IMR-90 (cell line): ENCODE measurements around the gene INSL3. TPM values are rescaled to one million over a fixed set of nuclear protein-coding genes. Genes with fewer than 3 reads are reported as not detected.

Experiments
- ATAC-seq: fragments of 200-7000 bp; cut with Tn5 transposase; 2 replicates; pipeline ENCODE4 v1.9.1; 2020; ENCODE audit warnings: low read depth, mild to moderate bottlenecking, moderate library complexity
- BruUV-seq: library from RNA; stranded (reverse); fragments of 400-500 nt; replicated peaks from 2 replicates; lab custom pipeline; 2021; lab: Mats Ljungman, UMichigan
- CTCF ChIA-PET: fragments of 300-600 bp; formaldehyde crosslinking; extraction: SDS; loops from one replicate; lab custom pipeline; 2021; ENCODE audit warnings: antibody characterized with exemption; lab: Yijun Ruan, JAX
- POLR2A ChIA-PET: fragments of 300-600 bp; sonication (Branson Sonifier 250); formaldehyde crosslinking; loops from one replicate; lab custom pipeline; 2022; ENCODE audit warnings: antibody characterized with exemption; ENCODE audit not compliant: unreplicated experiment; lab: Charles Lee
- DNase-seq: peaks from one replicate; pipeline ENCODE4 v3.0.0; 2013
- H2AFZ ChIP-seq: replicated peaks from 2 replicates; pipeline ENCODE3; 2013; ENCODE audit warnings: low read length, mild to moderate bottlenecking; ENCODE audit not compliant: poor library complexity
- H2AK5ac ChIP-seq: 2 replicates; pipeline ENCODE4 v1.6.1; 2013; ENCODE audit warnings: low read depth, low read length, inconsistent platforms
- H2AK9ac ChIP-seq: replicated peaks from 2 replicates; pipeline ENCODE3; 2013; ENCODE audit warnings: mild to moderate bottlenecking, low read depth, low read length, moderate library complexity; ENCODE audit not compliant: poor library complexity
- H2BK120ac ChIP-seq: 2 replicates; pipeline ENCODE4 v1.6.1; 2013; ENCODE audit warnings: low read depth, low read length, inconsistent platforms
- H2BK15ac ChIP-seq: 3 replicates; pipeline ENCODE4 v1.6.1; 2013; ENCODE audit warnings: low read depth, low read length, inconsistent platforms
- H2BK20ac ChIP-seq: 2 replicates; pipeline ENCODE4 v1.6.1; 2013; ENCODE audit warnings: low read depth, mild to moderate bottlenecking, inconsistent platforms, low read length, moderate library complexity
- H2BK5ac ChIP-seq: 2 replicates; pipeline ENCODE4 v1.6.1; 2013; ENCODE audit warnings: mild to moderate bottlenecking, low read depth, low read length, inconsistent platforms; ENCODE audit not compliant: poor library complexity, severe bottlenecking
- H3K14ac ChIP-seq: replicated peaks from 2 replicates; pipeline ENCODE4 v1.6.1; 2013; ENCODE audit warnings: low read depth, low read length, inconsistent platforms
- H3K18ac ChIP-seq: 2 replicates; pipeline ENCODE4 v1.6.1; 2013; ENCODE audit warnings: low read depth, low read length, control low read depth
- H3K23ac ChIP-seq: 2 replicates; pipeline ENCODE4 v1.6.1; 2013; ENCODE audit warnings: low read depth, low read length, inconsistent platforms
- H3K27ac ChIP-seq: 2 replicates; pipeline ENCODE4 v1.5.1; 2013; ENCODE audit warnings: mild to moderate bottlenecking, control low read depth, low read length; ENCODE audit not compliant: insufficient read depth
- H3K27me3 ChIP-seq: 2 replicates; pipeline ENCODE4 v1.6.1; 2013; ENCODE audit warnings: low read length; ENCODE audit not compliant: control insufficient read depth, insufficient read depth
- H3K36me3 ChIP-seq: 2 replicates; pipeline ENCODE4 v1.6.1; 2013; ENCODE audit warnings: low read length, mixed read lengths; ENCODE audit not compliant: control insufficient read depth, insufficient read depth
- H3K4ac ChIP-seq: 2 replicates; pipeline ENCODE4 v1.6.1; 2013; ENCODE audit warnings: low read depth, low read length, inconsistent platforms
- H3K4me1 ChIP-seq: 2 replicates; pipeline ENCODE4 v1.6.1; 2013; ENCODE audit warnings: low read length, mixed read lengths; ENCODE audit not compliant: control insufficient read depth, insufficient read depth
- H3K4me2 ChIP-seq: 2 replicates; pipeline ENCODE4 v1.6.1; 2013; ENCODE audit warnings: low read depth, mild to moderate bottlenecking, control low read depth, low read length, moderate library complexity
- H3K4me3 ChIP-seq: 2 replicates; pipeline ENCODE4 v1.5.1; 2013; ENCODE audit warnings: low read depth, mild to moderate bottlenecking, control low read depth, low read length, moderate library complexity; ENCODE audit not compliant: insufficient read depth
- H3K56ac ChIP-seq: 2 replicates; pipeline ENCODE4 v1.6.1; 2013; ENCODE audit warnings: low read length, inconsistent platforms; ENCODE audit not compliant: insufficient read depth; ENCODE audit errors: extremely low read depth
- H3K79me1 ChIP-seq, 2 experiments: 2 replicates each; pipeline ENCODE4 v1.6.1; 2013; ENCODE audit warnings: low read length in 2 of 2, inconsistent platforms in 1 of 2, low read depth in 1 of 2
- H3K9ac ChIP-seq: 2 replicates; pipeline ENCODE4 v1.6.1; 2013; ENCODE audit warnings: low read depth, low read length, control low read depth
- H3K9me1 ChIP-seq: 2 replicates; pipeline ENCODE4 v1.6.1; 2013; ENCODE audit warnings: low read length, inconsistent platforms; ENCODE audit not compliant: insufficient read depth
- H3K9me3 ChIP-seq: 2 replicates; pipeline ENCODE4 v1.6.1; 2013; ENCODE audit warnings: low read length; ENCODE audit not compliant: control insufficient read depth, insufficient read depth
- H4K20me1 ChIP-seq: 2 replicates; pipeline ENCODE4 v1.6.1; 2013; ENCODE audit warnings: low read length, inconsistent platforms; ENCODE audit not compliant: insufficient read depth
- H4K5ac ChIP-seq: 2 replicates; pipeline ENCODE4 v1.6.1; 2013; ENCODE audit warnings: mild to moderate bottlenecking, low read depth, low read length, control low read depth
- H4K8ac ChIP-seq, 2 experiments: 2 replicates each; pipeline ENCODE4 v1.6.1; 2013; ENCODE audit warnings: low read depth in 2 of 2, low read length in 2 of 2, control low read depth in 1 of 2, inconsistent platforms in 1 of 2
- H4K91ac ChIP-seq: 2 replicates; pipeline ENCODE4 v1.6.1; 2013; ENCODE audit warnings: low read depth, low read length, inconsistent platforms; ENCODE audit not compliant: insufficient read depth
- CHD1 ChIP-seq: IDR thresholded peaks from 2 replicates; pipeline ENCODE4 v1.6.1; 2012; ENCODE audit warnings: low read depth, low read length, improper control_type of control experiment
- FOS ChIP-seq: fragments of 150-350 bp; IDR thresholded peaks from 2 replicates; pipeline ENCODE4 v1.6.1; 2016; ENCODE audit warnings: low read depth, low read length
- MAFK ChIP-seq: IDR thresholded peaks from 2 replicates; pipeline ENCODE4 v1.6.1; 2012; ENCODE audit warnings: low read depth, low read length, improper control_type of control experiment
- MAZ ChIP-seq: IDR thresholded peaks from 2 replicates; pipeline ENCODE4 v1.6.1; 2012; ENCODE audit warnings: low read depth, mild to moderate bottlenecking, low read length, improper control_type of control experiment, moderate library complexity, borderline replicate concordance
- MXI1 ChIP-seq: IDR thresholded peaks from 2 replicates; pipeline ENCODE4 v1.6.1; 2012; ENCODE audit warnings: low read depth, mild to moderate bottlenecking, low read length, moderate library complexity, borderline replicate concordance
- NFE2L2 ChIP-seq: fragments of 150-350 bp; IDR thresholded peaks from 2 replicates; pipeline ENCODE4 v1.6.1; 2016; ENCODE audit warnings: low read depth, mild to moderate bottlenecking, low read length
- POLR2A ChIP-seq: IDR thresholded peaks from 2 replicates; pipeline ENCODE4 v1.6.1; 2012; ENCODE audit warnings: mild to moderate bottlenecking, low read depth, low read length
- RAD21 ChIP-seq: IDR thresholded peaks from 2 replicates; pipeline ENCODE4 v1.6.1; 2012; ENCODE audit warnings: low read length, improper control_type of control experiment
- RCOR1 ChIP-seq: IDR thresholded peaks from 2 replicates; pipeline ENCODE4 v1.6.1; 2012; ENCODE audit warnings: mild to moderate bottlenecking, low read length, improper control_type of control experiment; ENCODE audit not compliant: insufficient replicate concordance
- RFX5 ChIP-seq: IDR thresholded peaks from 2 replicates; pipeline ENCODE4 v1.8.0; 2012; ENCODE audit warnings: low read depth, mild to moderate bottlenecking, low read length, moderate library complexity
- SMC3 ChIP-seq: fragments of 150-350 bp; IDR thresholded peaks from 2 replicates; pipeline ENCODE4 v1.6.1; 2016; ENCODE audit warnings: low read depth, mild to moderate bottlenecking, antibody characterized with exemption, low read length, moderate library complexity
- WGBS, 2 experiments: methylation state at CpG; one replicate each; pipeline versions ENCODE4 v1.1.5 to v1.1.7; 2013; ENCODE audit warnings: missing lambda C conversion rate in 2 of 2; ENCODE audit not compliant: insufficient read length in 1 of 2; ENCODE audit errors: extremely low coverage in 2 of 2; 5-methylcytosine and 5-hydroxymethylcytosine counted together
- dilution Hi-C: fragments of 300-500 bp; cut with HindIII; formaldehyde crosslinking; loops from one replicate; pipeline ENCODE4 v1.14.3; 2018; ENCODE audit warnings: low sequenced_read_pairs; ENCODE audit not compliant: unreplicated experiment
- in situ Hi-C: fragments of 300-500 bp; cut with MboI; formaldehyde crosslinking; loops from 3 replicates; pipeline ENCODE4 v1.14.3; 2019; ENCODE audit warnings: low sequenced_read_pairs, inconsistent platforms, mixed read lengths
- intact Hi-C: fragments of 100-400 bp; cut with micrococcal nuclease; formaldehyde crosslinking; loops from 2 replicates; pipeline ENCODE4 v1.10.0; 2022
- polyA plus RNA-seq, 3 experiments: library from polyadenylated mRNA; depleted of rRNA; stranded (reverse); fragments of >200 nt; gene quantifications; 2 replicates each; pipeline ENCODE4 v1.2.3, GENCODE V29; 2012; ENCODE audit warnings: low replicate concordance in 1 of 3
- total RNA-seq: library from RNA; depleted of rRNA; stranded (reverse); fragments of >200 nt; gene quantifications from 2 replicates; pipeline ENCODE4 v1.2.3, GENCODE V29; 2012
- TF ChIP-seq, protein P1 (sequence below): fragments of 150-350 bp; IDR thresholded peaks from 2 replicates; pipeline ENCODE4 v1.6.1; 2017; ENCODE audit warnings: mild to moderate bottlenecking, antibody characterized with exemption, low read length, low read depth
- TF ChIP-seq, protein P2 (sequence below): conservative IDR thresholded peaks from 2 replicates; pipeline ENCODE4 v1.5.1; 2012; ENCODE audit warnings: mild to moderate bottlenecking, low read depth, low read length, improper control_type of control experiment
- TF ChIP-seq, protein P3 (sequence below): fragments of 150-350 bp; IDR thresholded peaks from 2 replicates; pipeline ENCODE4 v1.6.1; 2016; ENCODE audit warnings: low read depth, mild to moderate bottlenecking, low read length, moderate library complexity, borderline replicate concordance

INSL3 gene
- total and polyA plus RNA-seq, 2 of the 4 experiments (the other 2 are of a cell fraction): not detected

DNA sequence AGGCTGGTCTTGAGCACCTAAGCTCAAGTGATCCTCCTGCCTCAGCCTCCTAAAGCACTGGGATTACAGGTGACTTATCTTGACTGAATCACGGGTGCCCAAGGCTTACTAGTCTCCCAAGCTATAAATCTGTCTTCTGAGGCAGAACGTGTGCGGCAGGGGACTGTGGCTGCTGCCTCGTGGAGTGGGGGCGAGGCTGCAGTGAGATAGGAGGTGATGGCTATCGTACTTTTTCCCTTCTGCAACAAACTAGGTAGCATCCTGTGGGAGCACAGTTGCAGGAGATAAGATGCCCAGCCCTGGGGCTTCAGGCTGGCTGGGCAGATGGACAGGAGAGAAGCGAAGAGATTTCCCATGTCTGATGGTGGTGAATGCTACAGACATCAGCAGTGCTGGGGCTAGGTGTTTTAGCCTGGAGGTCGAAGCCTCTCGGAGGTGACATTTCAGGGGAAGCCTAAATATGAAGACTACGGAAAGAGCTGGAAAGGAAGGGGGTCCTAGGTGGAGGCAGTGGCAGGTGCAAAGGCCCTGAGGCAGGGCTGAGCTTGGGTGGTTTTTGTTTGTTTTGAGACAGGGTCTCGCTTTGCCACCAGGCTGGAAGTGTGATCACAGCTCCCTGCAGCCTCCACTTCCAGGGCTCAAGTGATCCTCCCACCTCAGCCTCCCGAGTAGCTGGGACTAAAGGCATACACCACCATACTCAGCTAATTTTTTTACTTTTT lies 19.0 kb downstream of the INSL3 start:
- no peaks in the 10 kb centered on the region for H3K9me1 ChIP-seq
- no peak overlapping the region for H2AK5ac ChIP-seq
- no peak overlapping the region for H2BK5ac ChIP-seq
- no peaks in the 10 kb centered on the region for H3K79me1 ChIP-seq
- no peak overlapping the region for H4K5ac ChIP-seq
- H3K4me3 ChIP-seq: no peak overlapping the region
- H3K9me3 ChIP-seq: 0 out of 2 replicates have a peak, but pooled peaks cover 2% of the 10 kb centered on the region
- no peak overlapping the region for H3K4ac ChIP-seq
- no peak overlapping the region for H2AFZ ChIP-seq
- peaks cover 38% of the 10 kb centered on the region for H3K27me3 ChIP-seq
- POLR2A ChIA-PET: no interaction called here
- no peak overlapping the region for H3K18ac ChIP-seq
- no peak for TF ChIP-seq CHD1
- TF ChIP-seq MXI1: no peak
- TF ChIP-seq, protein P1, sequence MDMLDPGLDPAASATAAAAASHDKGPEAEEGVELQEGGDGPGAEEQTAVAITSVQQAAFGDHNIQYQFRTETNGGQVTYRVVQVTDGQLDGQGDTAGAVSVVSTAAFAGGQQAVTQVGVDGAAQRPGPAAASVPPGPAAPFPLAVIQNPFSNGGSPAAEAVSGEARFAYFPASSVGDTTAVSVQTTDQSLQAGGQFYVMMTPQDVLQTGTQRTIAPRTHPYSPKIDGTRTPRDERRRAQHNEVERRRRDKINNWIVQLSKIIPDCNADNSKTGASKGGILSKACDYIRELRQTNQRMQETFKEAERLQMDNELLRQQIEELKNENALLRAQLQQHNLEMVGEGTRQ: no peak
- TF ChIP-seq POLR2A: no peak
- no peak for TF ChIP-seq RCOR1
- TF ChIP-seq FOS: no peak
- TF ChIP-seq SMC3: no peak
- TF ChIP-seq RAD21: no peak
- TF ChIP-seq MAFK: no peak
- no peak for TF ChIP-seq NFE2L2
- no peak for TF ChIP-seq MAZ
- TF ChIP-seq, protein P2, sequence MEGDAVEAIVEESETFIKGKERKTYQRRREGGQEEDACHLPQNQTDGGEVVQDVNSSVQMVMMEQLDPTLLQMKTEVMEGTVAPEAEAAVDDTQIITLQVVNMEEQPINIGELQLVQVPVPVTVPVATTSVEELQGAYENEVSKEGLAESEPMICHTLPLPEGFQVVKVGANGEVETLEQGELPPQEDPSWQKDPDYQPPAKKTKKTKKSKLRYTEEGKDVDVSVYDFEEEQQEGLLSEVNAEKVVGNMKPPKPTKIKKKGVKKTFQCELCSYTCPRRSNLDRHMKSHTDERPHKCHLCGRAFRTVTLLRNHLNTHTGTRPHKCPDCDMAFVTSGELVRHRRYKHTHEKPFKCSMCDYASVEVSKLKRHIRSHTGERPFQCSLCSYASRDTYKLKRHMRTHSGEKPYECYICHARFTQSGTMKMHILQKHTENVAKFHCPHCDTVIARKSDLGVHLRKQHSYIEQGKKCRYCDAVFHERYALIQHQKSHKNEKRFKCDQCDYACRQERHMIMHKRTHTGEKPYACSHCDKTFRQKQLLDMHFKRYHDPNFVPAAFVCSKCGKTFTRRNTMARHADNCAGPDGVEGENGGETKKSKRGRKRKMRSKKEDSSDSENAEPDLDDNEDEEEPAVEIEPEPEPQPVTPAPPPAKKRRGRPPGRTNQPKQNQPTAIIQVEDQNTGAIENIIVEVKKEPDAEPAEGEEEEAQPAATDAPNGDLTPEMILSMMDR: no peak
- TF ChIP-seq, protein P3, sequence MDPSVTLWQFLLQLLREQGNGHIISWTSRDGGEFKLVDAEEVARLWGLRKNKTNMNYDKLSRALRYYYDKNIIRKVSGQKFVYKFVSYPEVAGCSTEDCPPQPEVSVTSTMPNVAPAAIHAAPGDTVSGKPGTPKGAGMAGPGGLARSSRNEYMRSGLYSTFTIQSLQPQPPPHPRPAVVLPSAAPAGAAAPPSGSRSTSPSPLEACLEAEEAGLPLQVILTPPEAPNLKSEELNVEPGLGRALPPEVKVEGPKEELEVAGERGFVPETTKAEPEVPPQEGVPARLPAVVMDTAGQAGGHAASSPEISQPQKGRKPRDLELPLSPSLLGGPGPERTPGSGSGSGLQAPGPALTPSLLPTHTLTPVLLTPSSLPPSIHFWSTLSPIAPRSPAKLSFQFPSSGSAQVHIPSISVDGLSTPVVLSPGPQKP: no peak
- no peak for TF ChIP-seq RFX5
- no peak overlapping the region for H2AK9ac ChIP-seq
- H4K20me1 ChIP-seq: no peaks in the 10 kb centered on the region
- DNase-seq (no peak), ATAC-seq (no peak)
- intact Hi-C loops (no loop called here), in situ Hi-C loops (no loop called here), dilution Hi-C loops (no loop called here)
- no peak overlapping the region for H2BK20ac ChIP-seq
- CTCF ChIA-PET: no interaction called here
- no peaks in the 10 kb centered on the region for H3K36me3 ChIP-seq
- no peak overlapping the region for H3K9ac ChIP-seq
- no peak overlapping the region for H4K8ac ChIP-seq
- no peak overlapping the region for H3K27ac ChIP-seq
- no peak overlapping the region for H3K23ac ChIP-seq
- no peak overlapping the region for H3K14ac ChIP-seq
- H3K56ac ChIP-seq: no peak overlapping the region
- WGBS, 2 experiments: 57% methylated on average over 1 of the region's 12 CpGs; no CpG with 5 or more reads in 1 of the 2 experiments
- no peaks in the 10 kb centered on the region for H3K4me1 ChIP-seq
- no peak overlapping the region for H2BK15ac ChIP-seq
- no peak overlapping the region for H4K91ac ChIP-seq
- no TSS peak for BruUV-seq
- H2BK120ac ChIP-seq: no peak overlapping the region
- H3K4me2 ChIP-seq: no peak overlapping the region
